ENCODE measurements around the gene FAM151B.

Gene FAM151B

DNA sequence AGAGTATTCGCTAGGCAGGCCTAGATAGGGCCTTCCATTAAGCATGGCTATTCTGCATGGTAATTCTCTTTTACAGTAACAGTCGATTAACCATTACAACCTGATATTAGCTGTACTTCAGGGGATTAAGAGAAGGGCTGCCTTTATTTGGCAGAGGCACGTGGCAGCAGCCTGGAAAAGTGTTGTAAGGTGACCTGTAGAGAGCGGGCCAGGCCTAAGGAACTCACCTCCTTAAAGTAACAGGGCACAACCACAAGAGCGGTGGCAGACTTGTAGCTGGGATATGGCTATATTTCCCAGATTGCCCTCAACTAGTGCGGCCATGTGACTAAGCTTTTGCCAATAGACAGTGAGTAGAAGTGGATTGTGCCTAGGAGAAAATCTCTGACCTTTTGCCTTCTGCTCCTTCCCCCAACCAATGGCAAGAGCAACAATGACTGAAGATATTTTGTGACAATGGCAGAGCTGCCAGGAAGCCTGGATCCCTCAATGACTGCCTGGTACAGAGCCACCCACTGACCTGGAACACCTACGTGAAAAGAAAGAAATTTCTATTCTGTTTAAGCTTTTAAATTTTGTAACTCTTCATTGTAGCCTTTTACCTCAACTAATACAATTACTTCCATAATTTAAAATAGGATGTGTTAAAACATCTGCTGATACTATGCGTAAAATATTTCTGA is 101.1 kb downstream of the FAM151B start:
- no peak for DNase-seq (ENCODE audit: low read depth)

DNA sequence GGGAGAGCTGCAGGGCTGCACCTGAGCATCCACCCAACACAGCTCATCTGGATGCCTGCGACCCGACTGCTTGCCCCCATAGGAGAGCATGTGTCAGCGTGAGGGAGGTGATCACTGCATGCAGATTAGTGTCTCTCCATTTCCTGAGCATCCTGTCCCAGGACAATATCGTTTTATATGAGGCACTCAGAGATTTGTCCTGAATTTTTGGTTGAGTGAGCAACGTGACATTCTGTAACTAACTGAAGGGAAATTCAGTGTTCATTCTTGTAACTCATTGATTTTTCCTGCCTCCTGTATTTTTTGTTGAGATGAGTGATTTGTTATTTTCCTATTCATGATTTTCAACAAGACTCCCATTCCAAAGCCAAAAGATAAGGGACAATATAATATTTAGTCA is 102.9 kb downstream of the FAM151B start:
- DNase-seq (ENCODE audit: low read depth), result no peak

GRCh38 chr5:80591352-80591751 is 103.5 kb downstream of the FAM151B start:
- DNase-seq (ENCODE audit: low read depth), result no peak

DNA sequence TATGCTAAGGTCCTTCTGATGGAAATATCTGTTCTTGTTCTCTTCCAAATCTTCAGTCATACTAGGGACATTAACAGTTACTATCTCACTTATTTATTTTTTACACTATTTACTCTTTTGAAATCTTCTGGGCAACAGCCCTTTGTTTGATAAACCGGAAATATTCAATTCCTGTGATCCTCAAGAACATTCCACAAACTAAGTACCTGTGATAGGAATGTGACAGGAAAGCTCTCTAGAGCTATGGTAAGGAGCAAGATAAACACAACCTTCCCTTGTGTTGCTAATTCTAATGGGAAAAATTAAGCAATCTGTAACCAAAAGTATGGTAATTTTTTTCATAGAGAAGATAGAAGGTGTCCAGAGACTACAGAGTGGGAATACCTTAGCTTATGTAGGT is 104.2 kb downstream of the FAM151B start:
- DNase-seq (ENCODE audit: low read depth), result no peak

Measured in stimulated activated CD8-positive, alpha-beta memory T cell treated with anti-CD3 and anti-CD28 coated beads, Interleukin-12 subunit alpha, Interleukin-12 subunit beta, amount 100 ng/mL, for 1 hour (primary cell).